ENCODE measurements around the gene IPCEF1.

DNA sequence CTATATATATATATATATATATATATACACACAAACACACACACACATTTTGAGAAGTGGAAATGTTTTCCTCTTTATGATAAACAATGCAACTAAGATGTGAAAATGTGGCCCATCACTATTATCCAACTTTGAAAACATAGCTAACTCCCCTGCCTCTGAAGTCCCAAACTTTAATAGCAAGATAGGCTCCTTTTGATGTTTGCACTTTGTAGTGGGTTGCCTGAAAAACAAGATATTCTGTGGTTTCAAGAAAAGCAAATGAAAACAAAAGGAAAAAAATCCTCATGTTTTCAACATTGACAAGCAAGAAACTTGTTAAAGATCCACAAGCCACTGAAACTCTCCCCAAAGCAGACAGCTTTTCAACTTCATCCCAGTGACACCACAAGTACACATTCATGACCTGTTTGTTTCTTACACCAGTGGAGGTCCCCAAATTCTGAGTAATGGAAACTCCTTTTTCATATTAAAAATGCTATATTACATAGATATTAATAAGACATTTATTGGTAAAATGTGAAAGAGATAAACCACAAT is 90.0 kb downstream of the IPCEF1 start:
- TF ChIP-seq, protein P1, sequence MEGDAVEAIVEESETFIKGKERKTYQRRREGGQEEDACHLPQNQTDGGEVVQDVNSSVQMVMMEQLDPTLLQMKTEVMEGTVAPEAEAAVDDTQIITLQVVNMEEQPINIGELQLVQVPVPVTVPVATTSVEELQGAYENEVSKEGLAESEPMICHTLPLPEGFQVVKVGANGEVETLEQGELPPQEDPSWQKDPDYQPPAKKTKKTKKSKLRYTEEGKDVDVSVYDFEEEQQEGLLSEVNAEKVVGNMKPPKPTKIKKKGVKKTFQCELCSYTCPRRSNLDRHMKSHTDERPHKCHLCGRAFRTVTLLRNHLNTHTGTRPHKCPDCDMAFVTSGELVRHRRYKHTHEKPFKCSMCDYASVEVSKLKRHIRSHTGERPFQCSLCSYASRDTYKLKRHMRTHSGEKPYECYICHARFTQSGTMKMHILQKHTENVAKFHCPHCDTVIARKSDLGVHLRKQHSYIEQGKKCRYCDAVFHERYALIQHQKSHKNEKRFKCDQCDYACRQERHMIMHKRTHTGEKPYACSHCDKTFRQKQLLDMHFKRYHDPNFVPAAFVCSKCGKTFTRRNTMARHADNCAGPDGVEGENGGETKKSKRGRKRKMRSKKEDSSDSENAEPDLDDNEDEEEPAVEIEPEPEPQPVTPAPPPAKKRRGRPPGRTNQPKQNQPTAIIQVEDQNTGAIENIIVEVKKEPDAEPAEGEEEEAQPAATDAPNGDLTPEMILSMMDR (conservative IDR thresholded peaks at IDR 0.05; ENCODE audit: low read length): no peak
- no peak for TF ChIP-seq EZH2phosphoT487 (IDR thresholded peaks at IDR 0.05; ENCODE audit: borderline replicate concordance)
